Measurements from ENCODE around the gene DDRGK1.

The DDRGK1 gene

GRCh38 chr20:3181270-3181669 lies 23.2 kb downstream of the DDRGK1 start:
- H3K4me2 ChIP-seq (ENCODE audit: low read depth, low read length): no peak overlapping the region
- H3K27me3 ChIP-seq (replicated peaks; ENCODE audit: insufficient read depth, low read length): no peaks in the 10 kb centered on the region
- no peaks in the 10 kb centered on the region for H3K36me3 ChIP-seq (replicated peaks; ENCODE audit: insufficient read depth, low read length)
- DNase-seq: no peak
- H3K4me3 ChIP-seq (ENCODE audit: low read length): no peak overlapping the region
- no peaks in the 10 kb centered on the region for H3K9me3 ChIP-seq (replicated peaks; ENCODE audit: insufficient read depth, low read length)
- H4K20me1 ChIP-seq (ENCODE audit: insufficient read depth, low read length): no peaks in the 10 kb centered on the region
- TF ChIP-seq EZH2 (optimal IDR thresholded peaks at IDR 0.05; ENCODE audit: low read depth, low read length) (no peak), CTCF (IDR thresholded peaks at IDR 0.05; ENCODE audit: low read length) (no peak), EZH2phosphoT487 (IDR thresholded peaks at IDR 0.05; ENCODE audit: low read length) (no peak)
- H3K4me1 ChIP-seq (ENCODE audit: low read length): no peaks in the 10 kb centered on the region
- no peaks in the 10 kb centered on the region for H3F3A ChIP-seq (ENCODE audit: insufficient read depth, low read length)
- no peak overlapping the region for H2AFZ ChIP-seq (ENCODE audit: low read length)
- no peak overlapping the region for H3K9ac ChIP-seq (ENCODE audit: low read length)
- H3K79me2 ChIP-seq (ENCODE audit: low read length): no peaks in the 10 kb centered on the region
- H3K27ac ChIP-seq (ENCODE audit: low read length): no peak overlapping the region
- no peaks in the 10 kb centered on the region for H3K9me2 ChIP-seq (replicated peaks; ENCODE audit: insufficient read depth, low read length)

GRCh38 chr20:3180319-3180718 lies 24.2 kb downstream of the DDRGK1 start:
- no peak for DNase-seq
- H3K9me3 ChIP-seq (replicated peaks; ENCODE audit: insufficient read depth, low read length): no peaks in the 10 kb centered on the region
- no peak overlapping the region for H3K4me2 ChIP-seq (ENCODE audit: low read depth, low read length)
- no peak overlapping the region for H3K27ac ChIP-seq (ENCODE audit: low read length)
- peaks cover 2% of the 10 kb centered on the region; the same call in 1 of the 2 replicates for H3F3A ChIP-seq (ENCODE audit: insufficient read depth, low read length)
- no peaks in the 10 kb centered on the region for H3K36me3 ChIP-seq (replicated peaks; ENCODE audit: insufficient read depth, low read length)
- no peaks in the 10 kb centered on the region for H4K20me1 ChIP-seq (ENCODE audit: insufficient read depth, low read length)
- H3K9ac ChIP-seq (ENCODE audit: low read length): no peak overlapping the region
- no peaks in the 10 kb centered on the region for H3K9me2 ChIP-seq (replicated peaks; ENCODE audit: insufficient read depth, low read length)
- peaks cover 3% of the 10 kb centered on the region; the same call in 1 of the 2 replicates for H3K27me3 ChIP-seq (replicated peaks; ENCODE audit: insufficient read depth, low read length)
- no peak overlapping the region for H3K4me3 ChIP-seq (ENCODE audit: low read length)
- H3K79me2 ChIP-seq (ENCODE audit: low read length): no peaks in the 10 kb centered on the region
- no peaks in the 10 kb centered on the region for H3K4me1 ChIP-seq (ENCODE audit: low read length)
- H2AFZ ChIP-seq (ENCODE audit: low read length): no peak overlapping the region
- TF ChIP-seq EZH2phosphoT487 (IDR thresholded peaks at IDR 0.05; ENCODE audit: low read length) (no peak), EZH2 (optimal IDR thresholded peaks at IDR 0.05; ENCODE audit: low read depth, low read length) (no peak), CTCF (IDR thresholded peaks at IDR 0.05; ENCODE audit: low read length) (no peak)

- no peak overlapping the region for H3K9ac ChIP-seq (ENCODE audit: low read length)
- no peak overlapping the region for H3K4me3 ChIP-seq (ENCODE audit: low read length)
- DNase-seq: no peak
- H3K9me3 ChIP-seq (replicated peaks; ENCODE audit: insufficient read depth, low read length): no peaks in the 10 kb centered on the region
- H3K27me3 ChIP-seq (replicated peaks; ENCODE audit: insufficient read depth, low read length): peaks cover 17% of the 10 kb centered on the region
- H3K36me3 ChIP-seq (replicated peaks; ENCODE audit: insufficient read depth, low read length): no peaks in the 10 kb centered on the region
- no peaks in the 10 kb centered on the region for H3K4me1 ChIP-seq (ENCODE audit: low read length)
- no peaks in the 10 kb centered on the region for H3K9me2 ChIP-seq (replicated peaks; ENCODE audit: insufficient read depth, low read length)
- H3K4me2 ChIP-seq (ENCODE audit: low read depth, low read length): no peak overlapping the region
- H3K27ac ChIP-seq (ENCODE audit: low read length): no peak overlapping the region
- TF ChIP-seq EZH2phosphoT487 (IDR thresholded peaks at IDR 0.05; ENCODE audit: low read length) (no peak), EZH2 (optimal IDR thresholded peaks at IDR 0.05; ENCODE audit: low read depth, low read length) (no peak), CTCF (IDR thresholded peaks at IDR 0.05; ENCODE audit: low read length) (no peak)
- no peak overlapping the region for H2AFZ ChIP-seq (ENCODE audit: low read length)
- peaks cover 5% of the 10 kb centered on the region; the same call in 1 of the 2 replicates for H3F3A ChIP-seq (ENCODE audit: insufficient read depth, low read length)
- H4K20me1 ChIP-seq (ENCODE audit: insufficient read depth, low read length): no peaks in the 10 kb centered on the region
- no peaks in the 10 kb centered on the region for H3K79me2 ChIP-seq (ENCODE audit: low read length)
These were observed 26.6 kb downstream of the DDRGK1 start for GRCh38 chr20:3177746-3178485.

All from MM.1S (cell line).